Measurements from ENCODE around the gene TCAP.
A peak's percentile ranks its signal among the peaks of the same experiment; 100 is the strongest.

The TCAP gene

DNA sequence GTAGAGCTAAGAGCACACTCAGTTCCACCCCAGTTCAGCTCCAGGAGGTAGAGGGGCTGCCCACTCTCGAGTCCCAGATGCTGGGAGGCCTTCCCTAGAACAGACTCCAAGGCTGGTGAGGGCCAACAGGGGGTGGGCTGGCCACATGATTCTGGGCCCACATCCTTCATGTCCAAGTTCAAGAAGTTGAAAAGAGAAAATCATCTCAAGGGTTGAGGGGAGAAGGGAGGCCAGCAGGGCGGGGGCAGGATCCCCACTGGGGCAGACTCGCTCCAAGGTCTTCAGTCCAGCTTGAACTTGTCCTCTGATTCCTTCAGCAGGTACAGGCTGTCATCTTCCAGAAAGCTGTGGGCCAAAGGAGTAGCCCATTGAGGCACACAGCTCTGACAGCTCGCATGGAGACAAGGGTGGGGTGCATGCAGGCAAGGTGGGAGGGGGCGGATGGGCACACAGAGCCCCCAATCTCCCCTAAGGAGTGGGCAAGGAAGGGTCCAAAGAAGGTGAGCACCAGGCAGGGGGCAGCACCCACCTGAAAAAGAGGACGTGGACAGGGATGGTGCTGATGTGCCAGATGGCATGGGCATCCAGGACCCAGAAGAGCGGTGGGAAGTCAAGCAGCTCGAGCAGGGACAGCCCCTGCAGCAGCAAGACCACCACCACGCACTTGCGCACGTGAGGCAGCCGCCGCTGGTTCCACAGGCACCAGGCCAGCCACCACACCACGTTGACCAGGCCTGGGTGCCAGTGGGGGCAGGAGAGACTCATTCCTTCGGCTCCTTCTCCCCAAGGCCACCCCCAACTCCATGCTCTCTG is 7.6 kb downstream of the TCAP start:
- 0 out of 2 replicates have a peak overlapping the region, but pooled peaks have one; percentile 38 for H3K9ac ChIP-seq
- no peaks in the 10 kb centered on the region for H3K36me3 ChIP-seq
- no peaks in the 10 kb centered on the region for H4K20me1 ChIP-seq
- peak overlapping the region; percentile 34 for H3K27ac ChIP-seq
- peak overlapping the region; percentile 96 for H3K4me2 ChIP-seq
- no peak for TF ChIP-seq Cebpa-rat (IDR thresholded peaks at IDR 0.05)
- peaks cover 32% of the 10 kb centered on the region for H3K27me3 ChIP-seq
- H3K4me1 ChIP-seq: peaks cover 81% of the 10 kb centered on the region
- H3K9me3 ChIP-seq: no peaks in the 10 kb centered on the region
- no peak overlapping the region for H3K4me3 ChIP-seq

DNA sequence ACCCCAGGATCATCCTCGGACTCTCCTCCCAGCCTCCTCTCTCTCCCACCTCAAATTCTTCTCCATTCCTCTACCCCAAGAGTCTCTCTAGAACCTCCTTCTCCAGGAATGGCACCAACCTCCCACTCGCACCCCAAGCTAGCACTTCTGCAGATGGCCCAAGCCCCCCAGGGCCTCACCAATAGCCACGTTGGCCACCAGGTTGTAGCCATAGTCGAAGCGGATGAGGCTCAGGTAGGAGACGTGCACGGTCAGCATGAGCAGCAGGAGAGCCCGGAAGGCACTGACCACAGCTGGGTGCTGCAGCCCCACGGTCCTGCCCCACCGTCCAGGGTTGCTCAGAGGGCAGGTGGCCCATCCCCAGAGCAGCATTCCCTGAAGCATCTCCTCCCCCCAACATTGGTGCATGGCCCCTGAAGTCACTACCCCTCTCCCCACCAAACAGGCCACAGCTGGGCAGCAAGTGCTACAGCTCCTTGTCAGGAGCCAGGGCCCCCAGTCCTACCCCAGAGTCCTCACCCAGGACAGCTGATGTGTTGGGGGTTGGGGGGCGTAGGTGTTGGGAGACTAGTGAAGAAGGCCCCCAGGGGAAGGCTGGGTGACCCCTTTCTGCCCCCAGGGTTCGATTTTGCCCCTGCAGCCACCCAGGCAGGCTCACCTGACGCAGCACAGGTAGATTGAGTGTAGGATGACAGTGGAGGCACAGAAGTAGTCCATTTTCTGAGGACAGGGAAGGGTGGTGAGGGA is 8.4 kb downstream of the TCAP start:
- no peaks in the 10 kb centered on the region for H4K20me1 ChIP-seq
- H3K9me3 ChIP-seq: no peaks in the 10 kb centered on the region
- no peaks in the 10 kb centered on the region for H3K36me3 ChIP-seq
- peak overlapping the region; percentile 42; the same call in 1 of the 2 replicates for H3K9ac ChIP-seq
- H3K4me1 ChIP-seq: peaks cover 83% of the 10 kb centered on the region
- H3K4me3 ChIP-seq: no peak overlapping the region
- H3K27ac ChIP-seq: peak overlapping the region; percentile 86
- peak overlapping the region; percentile 96 for H3K4me2 ChIP-seq
- peaks cover 24% of the 10 kb centered on the region for H3K27me3 ChIP-seq
- no peak for TF ChIP-seq Cebpa-rat (IDR thresholded peaks at IDR 0.05)

DNA sequence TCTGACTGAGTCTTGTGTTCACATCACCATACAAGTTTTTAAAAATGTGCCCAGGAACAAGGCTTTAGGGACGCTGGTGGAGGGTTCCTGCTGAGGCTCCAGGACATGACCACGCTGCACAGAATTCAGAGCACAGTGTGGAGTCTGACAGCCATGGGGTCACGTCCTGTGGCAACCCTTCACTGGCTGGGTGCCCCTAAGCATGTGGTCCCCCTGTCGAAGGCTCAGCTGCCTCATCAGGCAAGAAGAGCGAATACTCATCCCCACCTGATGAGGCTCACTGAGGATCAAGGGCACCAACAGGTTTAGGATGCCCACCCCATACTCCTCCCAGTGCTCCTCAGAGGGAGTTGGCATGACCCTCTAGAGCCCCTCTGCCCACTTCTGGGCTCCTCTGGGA is 9.0 kb downstream of the TCAP start:
- H3K9me3 ChIP-seq: no peaks in the 10 kb centered on the region
- peaks cover 83% of the 10 kb centered on the region for H3K4me1 ChIP-seq
- no peaks in the 10 kb centered on the region for H4K20me1 ChIP-seq
- H3K4me2 ChIP-seq: peak overlapping the region; percentile 96
- peak overlapping the region; percentile 49 for H3K4me3 ChIP-seq
- no peak for TF ChIP-seq Cebpa-rat (IDR thresholded peaks at IDR 0.05)
- no peaks in the 10 kb centered on the region for H3K36me3 ChIP-seq
- peak overlapping the region; percentile 42; the same call in 1 of the 2 replicates for H3K9ac ChIP-seq
- H3K27ac ChIP-seq: peak overlapping the region; percentile 86
- H3K27me3 ChIP-seq: peaks cover 18% of the 10 kb centered on the region

DNA sequence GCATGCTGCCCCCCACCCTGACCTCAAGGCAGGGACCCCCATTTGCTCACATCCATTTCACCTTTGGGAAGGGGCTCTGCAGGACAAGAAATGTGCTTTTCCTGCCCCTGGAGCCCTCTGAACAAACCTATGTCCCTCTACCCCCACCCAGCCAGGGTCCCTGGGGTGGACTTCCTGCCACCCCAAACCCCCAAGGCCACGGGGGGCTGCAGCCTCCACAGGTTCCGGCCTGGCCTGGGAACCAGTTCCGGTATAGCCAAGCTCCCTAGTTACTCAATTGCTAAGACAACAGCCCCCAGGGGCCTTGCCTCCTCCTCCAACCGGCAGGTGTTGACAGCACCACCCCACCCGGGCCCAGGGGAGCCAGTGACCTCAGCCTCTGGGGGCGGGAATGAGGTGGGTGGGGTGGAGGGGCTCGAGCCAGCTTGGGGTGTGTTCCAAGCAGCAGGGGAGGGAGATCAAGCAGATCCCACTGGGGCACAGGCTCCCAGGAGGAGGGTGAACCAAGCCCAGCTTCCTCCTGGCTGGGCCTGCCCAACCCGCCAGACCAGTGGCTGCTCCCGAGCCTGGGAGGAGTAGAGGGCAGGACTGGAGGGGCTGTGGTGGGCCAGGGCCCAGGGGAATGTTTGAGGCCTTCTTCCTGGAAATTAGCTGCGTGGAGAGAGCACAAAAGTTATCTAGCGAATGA is 9.7 kb downstream of the TCAP start:
- peak overlapping the region; percentile 86 for H3K27ac ChIP-seq
- H3K9me3 ChIP-seq: no peaks in the 10 kb centered on the region
- no peaks in the 10 kb centered on the region for H3K36me3 ChIP-seq
- peaks cover 11% of the 10 kb centered on the region for H3K27me3 ChIP-seq
- H3K9ac ChIP-seq: peak overlapping the region; percentile 72
- peaks cover 89% of the 10 kb centered on the region for H3K4me1 ChIP-seq
- H3K4me2 ChIP-seq: peak overlapping the region; percentile 96
- peak; percentile 36; the same call in 1 of the 2 replicates for TF ChIP-seq Cebpa-rat (IDR thresholded peaks at IDR 0.05)
- peak overlapping the region; percentile 49 for H3K4me3 ChIP-seq
- H4K20me1 ChIP-seq: no peaks in the 10 kb centered on the region

DNA sequence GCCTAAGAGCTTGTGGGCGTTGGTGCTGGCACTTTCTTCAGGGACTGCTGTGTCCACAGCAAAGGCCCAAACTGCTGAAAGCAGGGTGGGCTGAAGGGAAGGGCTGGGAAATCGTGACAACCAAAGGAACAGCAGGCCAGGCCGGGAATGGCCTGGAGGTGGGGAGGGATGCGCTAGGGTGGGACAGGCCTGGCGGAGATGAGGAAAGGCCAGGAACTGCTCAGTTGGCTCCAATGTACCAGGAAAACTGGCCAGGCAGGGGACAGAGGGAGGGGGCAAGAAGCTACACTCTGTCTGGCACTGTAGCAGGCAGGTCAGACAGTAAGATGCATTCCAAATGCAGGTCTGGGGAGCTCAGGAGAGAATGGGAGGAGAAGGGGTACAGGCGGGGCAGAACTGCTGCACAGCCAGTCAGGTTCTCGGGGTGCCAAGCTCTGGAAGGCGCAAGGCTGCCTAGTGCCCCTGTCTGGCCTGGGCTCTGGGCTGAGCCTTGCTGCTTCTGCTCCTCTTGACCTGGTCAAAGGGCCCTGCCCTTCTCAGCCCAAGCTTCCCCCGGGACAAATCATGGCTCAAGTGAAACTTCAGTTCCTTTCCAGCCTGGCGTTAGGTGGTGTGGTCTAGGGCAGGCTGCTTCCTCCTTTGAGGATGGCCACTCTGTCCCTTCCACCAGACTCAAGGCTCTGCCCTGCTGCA is 10.4 kb downstream of the TCAP start:
- Histone ChIP-seq H3K9ac (peak overlapping the region; percentile 72), H3K9me3 (no peaks in the 10 kb centered on the region), H3K27ac (peak overlapping the region; percentile 86), H3K4me1 (peaks cover 96% of the 10 kb centered on the region), H3K4me3 (peak overlapping the region; percentile 49), H3K4me2 (peak overlapping the region; percentile 96), H3K36me3 (no peaks in the 10 kb centered on the region), H3K27me3 (peaks cover 7% of the 10 kb centered on the region; the same call in 1 of the 2 replicates), H4K20me1 (no peaks in the 10 kb centered on the region)
- no peak for TF ChIP-seq Cebpa-rat (IDR thresholded peaks at IDR 0.05)

DNA sequence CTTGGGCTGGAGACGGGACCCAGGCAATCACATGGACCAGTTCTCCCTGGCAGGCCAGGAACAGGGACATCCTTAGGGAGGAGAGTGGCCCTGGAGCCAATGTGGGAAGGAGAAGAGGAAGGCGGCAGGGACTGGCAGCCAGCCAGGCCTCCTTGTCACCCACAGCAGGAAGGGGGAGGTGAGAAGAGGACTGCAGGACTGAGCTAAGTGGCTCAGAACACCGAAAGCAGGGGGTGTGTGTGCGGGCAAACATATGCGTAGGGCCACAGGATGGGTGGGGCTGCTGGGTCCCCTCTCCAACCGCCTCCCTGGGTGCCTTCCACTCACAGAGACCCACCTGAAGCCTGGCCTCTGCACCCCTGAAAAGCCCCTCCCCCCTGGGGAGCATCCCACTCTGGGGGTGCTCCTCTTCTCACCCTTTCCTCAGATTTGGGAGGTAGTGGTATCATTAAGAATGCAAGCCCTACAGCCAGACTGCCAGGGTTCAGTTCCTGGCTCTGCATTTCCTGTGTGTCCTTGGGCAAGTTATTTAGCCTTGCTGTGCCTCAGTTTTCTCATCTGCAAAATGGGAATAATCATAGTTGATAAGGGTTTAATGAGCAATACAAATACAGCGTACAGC is 11.2 kb downstream of the TCAP start:
- H3K9me3 ChIP-seq: no peaks in the 10 kb centered on the region
- H3K27me3 ChIP-seq: peaks cover 5% of the 10 kb centered on the region; the same call in 1 of the 2 replicates
- peak overlapping the region; percentile 72 for H3K9ac ChIP-seq
- no peak for TF ChIP-seq Cebpa-rat (IDR thresholded peaks at IDR 0.05)
- H3K4me1 ChIP-seq: peaks cover 100% of the 10 kb centered on the region
- peak overlapping the region; percentile 86 for H3K27ac ChIP-seq
- no peaks in the 10 kb centered on the region for H4K20me1 ChIP-seq
- peak overlapping the region; percentile 96 for H3K4me2 ChIP-seq
- H3K4me3 ChIP-seq: peak overlapping the region; percentile 49; the same call in 1 of the 2 replicates
- no peaks in the 10 kb centered on the region for H3K36me3 ChIP-seq

DNA sequence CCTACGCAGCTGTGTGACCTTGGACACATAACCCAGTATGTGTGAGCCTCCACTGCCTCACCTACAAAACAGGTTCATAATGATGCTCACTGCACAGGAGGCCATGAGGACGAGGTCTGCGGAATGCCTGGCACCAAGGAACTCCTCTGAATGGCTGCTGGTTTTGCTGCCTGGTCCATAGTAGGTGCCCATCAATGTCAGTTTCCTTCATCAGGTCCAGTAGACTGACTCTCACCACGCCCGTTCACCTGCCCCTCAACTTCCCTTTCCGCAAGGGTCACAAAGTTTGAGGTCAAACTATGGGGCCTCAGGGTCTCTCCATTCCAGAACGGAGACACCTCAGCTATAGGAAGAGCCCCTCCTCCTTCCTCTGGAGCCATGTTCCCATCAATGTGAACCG is 11.9 kb downstream of the TCAP start:
- Histone ChIP-seq H3K4me3 (no peak overlapping the region), H3K27ac (peak overlapping the region; percentile 86), H3K36me3 (no peaks in the 10 kb centered on the region), H3K27me3 (no peaks in the 10 kb centered on the region), H3K4me2 (peak overlapping the region; percentile 96), H4K20me1 (no peaks in the 10 kb centered on the region), H3K4me1 (peaks cover 95% of the 10 kb centered on the region), H3K9me3 (no peaks in the 10 kb centered on the region), H3K9ac (peak overlapping the region; percentile 20; the same call in 1 of the 2 replicates)
- TF ChIP-seq Cebpa-rat (IDR thresholded peaks at IDR 0.05): no peak

DNA sequence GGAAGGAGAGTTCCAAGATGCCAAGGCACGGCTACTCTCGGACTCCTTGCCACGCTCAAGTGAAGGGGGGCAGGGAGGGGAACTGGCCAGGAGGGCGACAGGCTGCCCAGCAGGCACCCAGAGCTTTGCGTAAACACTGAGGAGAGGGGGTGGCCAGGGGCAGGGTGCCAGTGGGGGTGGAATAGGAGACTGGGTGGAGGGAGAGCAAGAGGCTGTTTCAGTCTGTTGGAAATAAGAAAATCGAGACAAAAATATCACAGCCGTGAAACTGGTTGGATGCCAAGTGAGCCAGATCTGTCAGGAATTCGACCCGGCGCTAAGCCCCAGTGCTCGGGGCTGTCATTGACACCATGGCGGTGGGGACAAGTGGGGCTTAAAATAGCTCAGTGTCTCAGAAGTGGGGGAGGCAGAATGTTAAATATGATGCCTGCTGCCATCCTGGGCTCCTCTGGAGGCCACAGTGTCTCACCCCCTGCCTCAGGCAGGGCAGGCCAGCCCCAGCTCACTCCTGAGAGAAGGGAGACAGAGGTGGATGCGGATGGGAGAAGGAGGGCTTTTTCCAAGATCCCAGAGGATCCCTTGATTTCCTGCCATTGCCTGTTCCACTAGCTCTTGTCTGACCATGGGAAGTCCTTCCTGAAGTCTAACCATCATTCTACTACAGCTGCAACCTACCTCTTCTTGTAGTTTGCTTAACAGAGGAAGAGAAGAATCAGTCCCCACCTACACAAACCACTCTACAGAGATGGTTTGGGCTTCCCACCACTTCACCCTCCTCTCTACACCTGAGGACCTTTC is 12.6 kb downstream of the TCAP start:
- no peaks in the 10 kb centered on the region for H3K9me3 ChIP-seq
- H3K9ac ChIP-seq: peak overlapping the region; percentile 20; the same call in 1 of the 2 replicates
- H3K4me2 ChIP-seq: peak overlapping the region; percentile 96

More for the DNA sequence above, 12.6 kb downstream of the TCAP start:
- Histone ChIP-seq H3K4me3 (peak overlapping the region; percentile 33; the same call in 1 of the 2 replicates), H3K36me3 (no peaks in the 10 kb centered on the region), H3K27ac (peak overlapping the region; percentile 86), H3K27me3 (no peaks in the 10 kb centered on the region), H3K4me1 (peaks cover 88% of the 10 kb centered on the region), H4K20me1 (no peaks in the 10 kb centered on the region)
- no peak for TF ChIP-seq Cebpa-rat (IDR thresholded peaks at IDR 0.05)

Measured in BLaER1 (cell line).